HepG2 (cell line): ENCODE measurements around the gene EDC3.

Experiments
- EZH2 ChIP-seq: conservative IDR thresholded peaks from 2 replicates; pipeline ENCODE4 v1.6.1; 2012; ENCODE audit warnings: mild to moderate bottlenecking, low read depth, low read length, moderate library complexity
- HOXA7 ChIP-seq: sonication (generic); formaldehyde crosslinking; IDR thresholded peaks from 2 replicates; pipeline ENCODE4 v1.8.1; 2022; ENCODE audit warnings: mild to moderate bottlenecking, missing genetic modification reagents, moderate library complexity
- PHF20 ChIP-seq: sonication (generic); formaldehyde crosslinking; IDR thresholded peaks from 2 replicates; pipeline ENCODE4 v1.5.0; 2020; ENCODE audit warnings: mild to moderate bottlenecking, missing genetic modification reagents
- ZNF124 ChIP-seq: sonication (generic); formaldehyde crosslinking; IDR thresholded peaks from 2 replicates; pipeline ENCODE4 v1.4.0; 2020; ENCODE audit warnings: missing genetic modification reagents
- ZNF224 ChIP-seq: sonication (generic); formaldehyde crosslinking; IDR thresholded peaks from 2 replicates; pipeline ENCODE4 v1.5.0; 2020; ENCODE audit warnings: mild to moderate bottlenecking, missing genetic modification reagents

- TF ChIP-seq ZNF224 (no peak), PHF20 (CRISPR knock-in tag) (no peak), HOXA7 (CRISPR knock-in tag) (no peak), EZH2 (no peak), ZNF124 (CRISPR knock-in tag) (no peak)
Observed at GRCh38 chr15:74653426-74654102, 42.3 kb downstream of the EDC3 start.
